ENCODE measurements around the gene SLC25A43. TPM values are rescaled to one million over a fixed set of nuclear protein-coding genes. Genes with fewer than 3 reads are reported as not detected.

SLC25A43 gene
- total RNA-seq, 1 donor from 2014 or later = 10.8 TPM

DNA sequence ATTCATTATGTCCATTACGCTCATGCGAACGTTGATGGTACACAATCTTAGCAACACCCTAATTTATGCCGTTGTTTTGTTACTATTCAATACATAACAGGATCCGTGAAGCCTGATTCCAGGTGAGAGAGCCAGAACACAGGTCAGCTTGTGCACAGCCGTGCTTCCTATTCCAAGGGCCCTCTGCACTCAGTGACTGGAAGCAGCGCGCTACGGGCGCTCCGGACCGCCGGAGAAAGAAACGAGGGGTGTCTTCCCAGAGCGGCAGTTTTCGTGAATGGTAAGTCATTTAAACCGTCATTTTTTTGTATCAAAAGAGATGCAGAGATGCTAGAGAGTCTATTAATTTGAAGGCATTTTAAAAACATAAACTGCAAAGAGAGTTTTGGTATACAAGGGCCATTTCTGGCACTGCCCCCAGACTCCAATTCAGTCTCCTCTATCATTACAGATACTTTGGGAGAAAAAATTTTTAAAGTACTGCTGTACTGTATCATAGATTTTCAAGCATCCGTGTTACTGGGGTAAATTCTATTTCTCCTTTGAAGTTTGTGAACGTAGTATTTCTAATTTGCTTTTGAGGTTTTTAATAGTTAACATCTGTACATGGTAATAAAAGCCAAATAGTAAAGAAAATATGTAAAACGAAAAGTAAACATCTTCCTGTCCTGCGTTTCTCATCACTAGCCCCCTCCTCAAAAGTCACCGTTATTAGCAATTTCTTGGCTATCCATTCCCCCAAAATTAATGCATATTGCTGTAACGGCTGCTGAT lies 75.7 kb downstream of the SLC25A43 start:
- DNase-seq (ENCODE audit: extremely low spot score, unreplicated experiment) = no peak
- no peaks in the 10 kb centered on the region for H3K36me3 Mint-ChIP-seq (ENCODE audit: unreplicated experiment)
- no peak for TF ChIP-seq CTCF (IDR thresholded peaks at IDR 0.05)
- no peak overlapping the region for H3K27ac Mint-ChIP-seq (ENCODE audit: unreplicated experiment)
- peaks cover 6% of the 10 kb centered on the region for H3K4me1 Mint-ChIP-seq (ENCODE audit: unreplicated experiment)
- peaks cover 4% of the 10 kb centered on the region for H3K27me3 Mint-ChIP-seq (ENCODE audit: unreplicated experiment)
- H3K4me3 Mint-ChIP-seq (ENCODE audit: unreplicated experiment) = no peak overlapping the region
- no peaks in the 10 kb centered on the region for H3K9me3 Mint-ChIP-seq (ENCODE audit: unreplicated experiment)

DNA sequence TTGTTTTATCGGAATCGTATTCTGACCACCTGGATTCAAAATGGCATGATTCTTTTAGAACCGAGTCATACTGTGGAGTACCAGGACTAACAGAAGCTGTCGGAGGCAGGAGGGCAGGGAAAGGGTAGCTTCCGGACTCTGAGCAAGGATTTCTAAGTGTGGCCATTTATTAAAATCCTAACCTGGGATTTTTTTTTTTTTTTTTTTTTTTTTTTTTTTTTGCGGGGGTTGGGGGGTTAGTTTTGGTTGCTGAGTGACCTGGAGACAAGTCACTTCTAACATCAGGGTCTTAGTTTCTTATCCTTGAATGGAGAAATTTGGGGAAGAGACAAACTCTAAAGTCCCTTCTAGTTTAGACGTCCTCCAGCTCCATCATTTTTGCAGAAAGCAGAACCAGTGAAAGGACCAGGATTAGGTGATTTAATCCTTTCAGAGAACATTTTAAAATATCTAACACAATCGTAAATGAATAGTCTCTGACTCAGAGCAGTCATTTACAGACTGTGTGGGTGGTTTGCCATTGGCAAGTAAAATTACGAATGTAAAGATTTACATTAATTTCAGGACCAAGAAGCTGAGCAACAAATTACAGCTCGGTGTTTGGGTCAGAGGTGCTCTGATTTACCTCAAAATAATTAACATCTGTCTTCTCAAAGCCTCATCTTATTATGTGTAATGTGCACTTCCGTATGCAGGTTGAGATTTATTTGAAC lies 76.4 kb downstream of the SLC25A43 start:
- H3K9me3 Mint-ChIP-seq (ENCODE audit: unreplicated experiment) = no peaks in the 10 kb centered on the region
- H3K4me3 Mint-ChIP-seq (ENCODE audit: unreplicated experiment) = no peak overlapping the region
- H3K27me3 Mint-ChIP-seq (ENCODE audit: unreplicated experiment) = peaks cover 4% of the 10 kb centered on the region
- H3K4me1 Mint-ChIP-seq (ENCODE audit: unreplicated experiment) = peaks cover 6% of the 10 kb centered on the region
- no peaks in the 10 kb centered on the region for H3K36me3 Mint-ChIP-seq (ENCODE audit: unreplicated experiment)
- TF ChIP-seq CTCF (IDR thresholded peaks at IDR 0.05) = no peak
- H3K27ac Mint-ChIP-seq (ENCODE audit: unreplicated experiment) = no peak overlapping the region
- DNase-seq (ENCODE audit: extremely low spot score, unreplicated experiment) = no peak

DNA sequence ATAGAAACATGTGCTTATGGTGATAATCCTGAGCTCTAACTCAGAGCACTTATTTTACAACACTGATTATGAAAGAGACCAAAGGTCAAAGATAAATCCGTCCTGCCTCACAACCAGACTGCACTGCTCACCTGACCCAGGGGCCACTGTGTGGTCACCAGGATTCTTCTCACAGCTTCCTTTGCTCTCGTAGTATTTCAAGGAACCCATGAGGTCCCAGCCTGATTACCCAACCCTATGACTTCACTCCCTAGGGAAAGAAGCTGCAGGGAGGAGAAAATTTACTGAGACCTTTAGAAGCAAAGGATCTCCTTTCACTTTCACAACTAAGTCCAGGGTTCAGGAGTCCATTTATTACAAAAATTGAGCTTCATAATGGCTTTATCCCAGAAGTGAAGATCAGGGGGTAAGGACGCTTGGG lies 78.7 kb downstream of the SLC25A43 start:
- H3K4me1 Mint-ChIP-seq (ENCODE audit: unreplicated experiment) = peaks cover 10% of the 10 kb centered on the region
- H3K4me3 Mint-ChIP-seq (ENCODE audit: unreplicated experiment) = no peak overlapping the region
- TF ChIP-seq CTCF (IDR thresholded peaks at IDR 0.05) = no peak
- peaks cover 4% of the 10 kb centered on the region for H3K27me3 Mint-ChIP-seq (ENCODE audit: unreplicated experiment)
- peaks cover 1% of the 10 kb centered on the region for H3K9me3 Mint-ChIP-seq (ENCODE audit: unreplicated experiment)
- H3K36me3 Mint-ChIP-seq (ENCODE audit: unreplicated experiment) = no peaks in the 10 kb centered on the region
- no peak for DNase-seq (ENCODE audit: extremely low spot score, unreplicated experiment)
- no peak overlapping the region for H3K27ac Mint-ChIP-seq (ENCODE audit: unreplicated experiment)

- TF ChIP-seq CTCF (IDR thresholded peaks at IDR 0.05) = no peak
- Mint-ChIP-seq H3K36me3 (ENCODE audit: unreplicated experiment) (no peaks in the 10 kb centered on the region), H3K27ac (ENCODE audit: unreplicated experiment) (no peak overlapping the region), H3K27me3 (ENCODE audit: unreplicated experiment) (peaks cover 4% of the 10 kb centered on the region), H3K9me3 (ENCODE audit: unreplicated experiment) (peaks cover 4% of the 10 kb centered on the region), H3K4me3 (ENCODE audit: unreplicated experiment) (no peak overlapping the region), H3K4me1 (ENCODE audit: unreplicated experiment) (peaks cover 10% of the 10 kb centered on the region)
- no peak for DNase-seq (ENCODE audit: extremely low spot score, unreplicated experiment)
Measured at GRCh38 chrX:119478504-119478903, 79.4 kb downstream of the SLC25A43 start.

GRCh38 chrX:119479845-119480244 lies 80.7 kb downstream of the SLC25A43 start:
- H3K27me3 Mint-ChIP-seq (ENCODE audit: unreplicated experiment) = peaks cover 4% of the 10 kb centered on the region
- H3K36me3 Mint-ChIP-seq (ENCODE audit: unreplicated experiment) = no peaks in the 10 kb centered on the region
- TF ChIP-seq CTCF (IDR thresholded peaks at IDR 0.05) = no peak
- H3K4me3 Mint-ChIP-seq (ENCODE audit: unreplicated experiment) = no peak overlapping the region
- no peak for DNase-seq (ENCODE audit: extremely low spot score, unreplicated experiment)
- peaks cover 10% of the 10 kb centered on the region for H3K4me1 Mint-ChIP-seq (ENCODE audit: unreplicated experiment)
- no peak overlapping the region for H3K27ac Mint-ChIP-seq (ENCODE audit: unreplicated experiment)
- peaks cover 8% of the 10 kb centered on the region for H3K9me3 Mint-ChIP-seq (ENCODE audit: unreplicated experiment)
